Measurements from ENCODE around the gene PTCRA.

PTCRA gene

DNA sequence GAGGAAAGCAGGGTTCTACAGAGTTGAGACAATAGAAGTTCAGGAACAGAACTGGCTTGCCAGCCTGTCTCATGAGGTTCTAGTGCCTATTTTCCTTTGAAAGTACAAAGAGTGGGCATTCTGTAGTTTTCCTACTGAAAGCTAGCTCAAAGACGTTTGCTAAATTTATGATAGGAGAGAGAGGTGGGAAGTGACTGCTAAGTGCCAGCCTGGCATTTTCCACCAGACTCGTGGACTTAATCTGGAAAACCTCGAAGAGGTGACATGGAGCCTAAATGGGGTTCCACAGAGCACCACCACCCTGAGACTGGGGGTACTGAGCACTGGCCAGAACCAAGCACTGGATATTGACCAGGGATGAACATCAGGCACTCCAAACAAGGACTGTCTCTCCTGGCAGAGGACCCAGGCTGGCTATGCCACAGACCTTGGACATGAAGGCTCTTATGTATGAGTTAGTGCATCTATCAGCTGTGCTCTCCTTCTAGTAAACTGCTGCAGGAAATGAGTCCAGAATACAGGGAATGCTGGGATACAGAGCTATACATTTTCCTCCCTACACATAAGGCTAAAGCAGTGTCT is 56.0 kb downstream of the PTCRA start:
- DNase-seq (ENCODE audit: low spot score), result no peak

- no peak for DNase-seq (ENCODE audit: low spot score)
These were observed 58.1 kb downstream of the PTCRA start for GRCh38 chr6:42973926-42974325.

DNA sequence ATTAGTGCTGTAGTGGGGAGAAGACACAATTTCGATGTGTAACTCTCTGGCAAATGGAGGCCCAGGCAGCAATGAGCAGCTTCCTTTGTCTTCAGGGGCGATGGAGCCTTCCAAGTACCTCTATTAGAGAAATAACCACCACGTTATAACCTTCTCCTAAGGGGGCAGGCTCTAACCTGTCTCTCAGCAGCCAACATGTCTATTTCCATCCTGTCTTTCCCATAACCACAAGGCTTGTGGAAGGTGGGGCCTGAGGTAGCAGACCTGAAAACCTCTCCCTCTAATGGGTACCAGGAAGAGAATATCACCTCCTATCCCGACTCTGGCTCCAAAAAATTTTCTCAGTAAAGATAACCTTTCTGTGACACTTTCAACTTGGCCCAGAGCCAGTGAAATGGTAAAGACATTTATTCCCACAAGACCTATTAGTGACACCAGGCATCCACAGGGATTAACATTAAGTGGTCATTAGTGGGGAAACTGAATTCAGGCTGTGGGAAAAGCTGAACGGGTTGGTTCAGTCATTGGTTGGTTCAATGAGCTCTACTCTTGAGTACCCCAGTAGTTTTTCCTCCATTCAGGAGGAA is 59.2 kb downstream of the PTCRA start:
- no peak for DNase-seq (ENCODE audit: low spot score)

All from NAMALWA (cell line).